ENCODE data around the gene CFL1. TPM values are rescaled to one million over a fixed set of nuclear protein-coding genes. Genes with fewer than 3 reads are reported as not detected.

Gene CFL1
- total and polyA plus RNA-seq, 2 experiments from 2014 or later, result 1,393 to 2,124 TPM

DNA sequence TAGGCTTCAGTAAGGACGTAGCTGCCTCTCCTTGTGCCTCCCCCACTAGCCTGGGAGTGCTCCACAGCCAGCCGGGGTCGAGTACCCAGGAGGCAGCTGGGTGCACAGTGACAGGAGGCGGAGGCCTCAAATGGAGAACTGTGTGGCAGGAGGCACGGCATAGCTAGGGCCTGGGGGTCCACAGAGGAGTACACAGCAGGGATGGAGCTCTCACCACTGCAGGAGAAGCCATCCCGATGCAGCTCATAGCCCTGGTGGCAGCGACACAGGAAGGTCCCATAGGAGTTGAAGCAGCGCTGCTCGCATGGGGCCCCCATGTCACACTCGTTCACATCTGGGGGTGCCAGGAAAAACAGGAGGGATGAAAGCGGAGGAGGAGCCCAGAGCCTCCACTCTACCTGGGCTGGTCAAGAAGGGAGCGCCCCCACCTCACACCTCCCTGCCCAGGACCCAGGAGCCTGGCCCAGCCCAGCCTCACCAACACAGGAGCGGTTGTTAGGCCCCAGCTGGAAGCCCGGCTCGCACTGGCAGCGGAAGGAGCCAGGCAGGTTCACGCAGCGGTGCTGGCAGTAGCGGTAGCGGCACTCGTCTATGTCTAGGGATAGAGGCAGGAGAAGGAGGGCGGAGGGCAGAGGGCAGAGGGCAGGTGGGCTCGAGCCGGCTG, 11.8 kb upstream of the CFL1 start:
- no peaks in the 10 kb centered on the region for H3K9me2 ChIP-seq (ENCODE audit: insufficient read depth)
- no peak overlapping the region for H3K4me3 ChIP-seq
- peaks cover 9% of the 10 kb centered on the region; the same call in 2 of the 3 replicates for H3K36me3 Mint-ChIP-seq (ENCODE audit: low read depth)
- H3K36me3 ChIP-seq (ENCODE audit: insufficient read depth), result no peaks in the 10 kb centered on the region; the same call in 1 of the 2 replicates
- H3K4me3 Mint-ChIP-seq, result no peak overlapping the region
- H3F3A ChIP-seq (replicated peaks; ENCODE audit: low read depth), result peaks cover 9% of the 10 kb centered on the region; the same call in 1 of the 2 replicates
- DNase-seq (ENCODE audit: low spot score) (no peak), ATAC-seq (no peak)
- no peaks in the 10 kb centered on the region; the same call in 1 of the 2 replicates for H3K4me1 ChIP-seq (ENCODE audit: insufficient read depth)
- no peak overlapping the region for H2AFZ ChIP-seq
- no peak overlapping the region for H3K27ac Mint-ChIP-seq
- no peaks in the 10 kb centered on the region for H3K79me2 ChIP-seq (replicated peaks; ENCODE audit: insufficient read depth)
- peaks cover 8% of the 10 kb centered on the region for H3K4me1 Mint-ChIP-seq
- TF ChIP-seq, protein P1, sequence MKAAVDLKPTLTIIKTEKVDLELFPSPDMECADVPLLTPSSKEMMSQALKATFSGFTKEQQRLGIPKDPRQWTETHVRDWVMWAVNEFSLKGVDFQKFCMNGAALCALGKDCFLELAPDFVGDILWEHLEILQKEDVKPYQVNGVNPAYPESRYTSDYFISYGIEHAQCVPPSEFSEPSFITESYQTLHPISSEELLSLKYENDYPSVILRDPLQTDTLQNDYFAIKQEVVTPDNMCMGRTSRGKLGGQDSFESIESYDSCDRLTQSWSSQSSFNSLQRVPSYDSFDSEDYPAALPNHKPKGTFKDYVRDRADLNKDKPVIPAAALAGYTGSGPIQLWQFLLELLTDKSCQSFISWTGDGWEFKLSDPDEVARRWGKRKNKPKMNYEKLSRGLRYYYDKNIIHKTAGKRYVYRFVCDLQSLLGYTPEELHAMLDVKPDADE (IDR thresholded peaks at IDR 0.05), result no peak
- TF ChIP-seq EZH2 (IDR thresholded peaks at IDR 0.05; ENCODE audit: low read depth, unreplicated experiment) (no peak), ZNF331 (CRISPR knock-in tag; IDR thresholded peaks at IDR 0.05; ENCODE audit: low read depth) (no peak), CREB1 (CRISPR knock-in tag; IDR thresholded peaks at IDR 0.05; ENCODE audit: low read depth) (no peak), STAT1 (IDR thresholded peaks at IDR 0.05; ENCODE audit: unreplicated experiment) (no peak), ZNF114 (CRISPR knock-in tag; IDR thresholded peaks at IDR 0.05) (no peak), NANOG (IDR thresholded peaks at IDR 0.05; ENCODE audit: borderline replicate concordance) (no peak), POLR2AphosphoS5 (IDR thresholded peaks at IDR 0.05; ENCODE audit: low read depth) (no peak), EZH2phosphoT487 (IDR thresholded peaks at IDR 0.05; ENCODE audit: unreplicated experiment) (no peak), JUNB (IDR thresholded peaks at IDR 0.05; ENCODE audit: unreplicated experiment) (no peak)
- TF ChIP-seq, protein P2, sequence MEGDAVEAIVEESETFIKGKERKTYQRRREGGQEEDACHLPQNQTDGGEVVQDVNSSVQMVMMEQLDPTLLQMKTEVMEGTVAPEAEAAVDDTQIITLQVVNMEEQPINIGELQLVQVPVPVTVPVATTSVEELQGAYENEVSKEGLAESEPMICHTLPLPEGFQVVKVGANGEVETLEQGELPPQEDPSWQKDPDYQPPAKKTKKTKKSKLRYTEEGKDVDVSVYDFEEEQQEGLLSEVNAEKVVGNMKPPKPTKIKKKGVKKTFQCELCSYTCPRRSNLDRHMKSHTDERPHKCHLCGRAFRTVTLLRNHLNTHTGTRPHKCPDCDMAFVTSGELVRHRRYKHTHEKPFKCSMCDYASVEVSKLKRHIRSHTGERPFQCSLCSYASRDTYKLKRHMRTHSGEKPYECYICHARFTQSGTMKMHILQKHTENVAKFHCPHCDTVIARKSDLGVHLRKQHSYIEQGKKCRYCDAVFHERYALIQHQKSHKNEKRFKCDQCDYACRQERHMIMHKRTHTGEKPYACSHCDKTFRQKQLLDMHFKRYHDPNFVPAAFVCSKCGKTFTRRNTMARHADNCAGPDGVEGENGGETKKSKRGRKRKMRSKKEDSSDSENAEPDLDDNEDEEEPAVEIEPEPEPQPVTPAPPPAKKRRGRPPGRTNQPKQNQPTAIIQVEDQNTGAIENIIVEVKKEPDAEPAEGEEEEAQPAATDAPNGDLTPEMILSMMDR (conservative IDR thresholded peaks at IDR 0.05; ENCODE audit: low read depth in 2 of 2), result no peak
- TF ChIP-seq, protein P3, sequence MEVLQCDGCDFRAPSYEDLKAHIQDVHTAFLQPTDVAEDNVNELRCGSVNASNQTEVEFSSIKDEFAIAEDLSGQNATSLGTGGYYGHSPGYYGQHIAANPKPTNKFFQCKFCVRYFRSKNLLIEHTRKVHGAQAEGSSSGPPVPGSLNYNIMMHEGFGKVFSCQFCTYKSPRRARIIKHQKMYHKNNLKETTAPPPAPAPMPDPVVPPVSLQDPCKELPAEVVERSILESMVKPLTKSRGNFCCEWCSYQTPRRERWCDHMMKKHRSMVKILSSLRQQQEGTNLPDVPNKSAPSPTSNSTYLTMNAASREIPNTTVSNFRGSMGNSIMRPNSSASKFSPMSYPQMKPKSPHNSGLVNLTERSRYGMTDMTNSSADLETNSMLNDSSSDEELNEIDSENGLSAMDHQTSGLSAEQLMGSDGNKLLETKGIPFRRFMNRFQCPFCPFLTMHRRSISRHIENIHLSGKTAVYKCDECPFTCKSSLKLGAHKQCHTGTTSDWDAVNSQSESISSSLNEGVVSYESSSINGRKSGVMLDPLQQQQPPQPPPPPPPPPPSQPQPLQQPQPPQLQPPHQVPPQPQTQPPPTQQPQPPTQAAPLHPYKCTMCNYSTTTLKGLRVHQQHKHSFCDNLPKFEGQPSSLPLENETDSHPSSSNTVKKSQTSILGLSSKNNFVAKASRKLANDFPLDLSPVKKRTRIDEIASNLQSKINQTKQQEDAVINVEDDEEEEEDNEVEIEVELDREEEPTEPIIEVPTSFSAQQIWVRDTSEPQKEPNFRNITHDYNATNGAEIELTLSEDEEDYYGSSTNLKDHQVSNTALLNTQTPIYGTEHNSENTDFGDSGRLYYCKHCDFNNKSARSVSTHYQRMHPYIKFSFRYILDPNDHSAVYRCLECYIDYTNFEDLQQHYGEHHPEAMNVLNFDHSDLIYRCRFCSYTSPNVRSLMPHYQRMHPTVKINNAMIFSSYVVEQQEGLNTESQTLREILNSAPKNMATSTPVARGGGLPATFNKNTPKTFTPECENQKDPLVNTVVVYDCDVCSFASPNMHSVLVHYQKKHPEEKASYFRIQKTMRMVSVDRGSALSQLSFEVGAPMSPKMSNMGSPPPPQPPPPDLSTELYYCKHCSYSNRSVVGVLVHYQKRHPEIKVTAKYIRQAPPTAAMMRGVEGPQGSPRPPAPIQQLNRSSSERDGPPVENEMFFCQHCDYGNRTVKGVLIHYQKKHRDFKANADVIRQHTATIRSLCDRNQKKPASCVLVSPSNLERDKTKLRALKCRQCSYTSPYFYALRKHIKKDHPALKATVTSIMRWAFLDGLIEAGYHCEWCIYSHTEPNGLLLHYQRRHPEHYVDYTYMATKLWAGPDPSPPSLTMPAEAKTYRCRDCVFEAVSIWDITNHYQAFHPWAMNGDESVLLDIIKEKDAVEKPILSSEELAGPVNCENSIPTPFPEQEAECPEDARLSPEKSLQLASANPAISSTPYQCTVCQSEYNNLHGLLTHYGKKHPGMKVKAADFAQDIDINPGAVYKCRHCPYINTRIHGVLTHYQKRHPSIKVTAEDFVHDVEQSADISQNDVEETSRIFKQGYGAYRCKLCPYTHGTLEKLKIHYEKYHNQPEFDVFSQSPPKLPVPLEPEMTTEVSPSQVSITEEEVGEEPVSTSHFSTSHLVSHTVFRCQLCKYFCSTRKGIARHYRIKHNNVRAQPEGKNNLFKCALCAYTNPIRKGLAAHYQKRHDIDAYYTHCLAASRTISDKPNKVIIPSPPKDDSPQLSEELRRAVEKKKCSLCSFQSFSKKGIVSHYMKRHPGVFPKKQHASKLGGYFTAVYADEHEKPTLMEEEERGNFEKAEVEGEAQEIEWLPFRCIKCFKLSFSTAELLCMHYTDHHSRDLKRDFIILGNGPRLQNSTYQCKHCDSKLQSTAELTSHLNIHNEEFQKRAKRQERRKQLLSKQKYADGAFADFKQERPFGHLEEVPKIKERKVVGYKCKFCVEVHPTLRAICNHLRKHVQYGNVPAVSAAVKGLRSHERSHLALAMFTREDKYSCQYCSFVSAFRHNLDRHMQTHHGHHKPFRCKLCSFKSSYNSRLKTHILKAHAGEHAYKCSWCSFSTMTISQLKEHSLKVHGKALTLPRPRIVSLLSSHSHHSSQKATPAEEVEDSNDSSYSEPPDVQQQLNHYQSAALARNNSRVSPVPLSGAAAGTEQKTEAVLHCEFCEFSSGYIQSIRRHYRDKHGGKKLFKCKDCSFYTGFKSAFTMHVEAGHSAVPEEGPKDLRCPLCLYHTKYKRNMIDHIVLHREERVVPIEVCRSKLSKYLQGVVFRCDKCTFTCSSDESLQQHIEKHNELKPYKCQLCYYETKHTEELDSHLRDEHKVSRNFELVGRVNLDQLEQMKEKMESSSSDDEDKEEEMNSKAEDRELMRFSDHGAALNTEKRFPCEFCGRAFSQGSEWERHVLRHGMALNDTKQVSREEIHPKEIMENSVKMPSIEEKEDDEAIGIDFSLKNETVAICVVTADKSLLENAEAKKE (CRISPR knock-in tag; IDR thresholded peaks at IDR 0.05), result no peak
- TF ChIP-seq, protein P4, sequence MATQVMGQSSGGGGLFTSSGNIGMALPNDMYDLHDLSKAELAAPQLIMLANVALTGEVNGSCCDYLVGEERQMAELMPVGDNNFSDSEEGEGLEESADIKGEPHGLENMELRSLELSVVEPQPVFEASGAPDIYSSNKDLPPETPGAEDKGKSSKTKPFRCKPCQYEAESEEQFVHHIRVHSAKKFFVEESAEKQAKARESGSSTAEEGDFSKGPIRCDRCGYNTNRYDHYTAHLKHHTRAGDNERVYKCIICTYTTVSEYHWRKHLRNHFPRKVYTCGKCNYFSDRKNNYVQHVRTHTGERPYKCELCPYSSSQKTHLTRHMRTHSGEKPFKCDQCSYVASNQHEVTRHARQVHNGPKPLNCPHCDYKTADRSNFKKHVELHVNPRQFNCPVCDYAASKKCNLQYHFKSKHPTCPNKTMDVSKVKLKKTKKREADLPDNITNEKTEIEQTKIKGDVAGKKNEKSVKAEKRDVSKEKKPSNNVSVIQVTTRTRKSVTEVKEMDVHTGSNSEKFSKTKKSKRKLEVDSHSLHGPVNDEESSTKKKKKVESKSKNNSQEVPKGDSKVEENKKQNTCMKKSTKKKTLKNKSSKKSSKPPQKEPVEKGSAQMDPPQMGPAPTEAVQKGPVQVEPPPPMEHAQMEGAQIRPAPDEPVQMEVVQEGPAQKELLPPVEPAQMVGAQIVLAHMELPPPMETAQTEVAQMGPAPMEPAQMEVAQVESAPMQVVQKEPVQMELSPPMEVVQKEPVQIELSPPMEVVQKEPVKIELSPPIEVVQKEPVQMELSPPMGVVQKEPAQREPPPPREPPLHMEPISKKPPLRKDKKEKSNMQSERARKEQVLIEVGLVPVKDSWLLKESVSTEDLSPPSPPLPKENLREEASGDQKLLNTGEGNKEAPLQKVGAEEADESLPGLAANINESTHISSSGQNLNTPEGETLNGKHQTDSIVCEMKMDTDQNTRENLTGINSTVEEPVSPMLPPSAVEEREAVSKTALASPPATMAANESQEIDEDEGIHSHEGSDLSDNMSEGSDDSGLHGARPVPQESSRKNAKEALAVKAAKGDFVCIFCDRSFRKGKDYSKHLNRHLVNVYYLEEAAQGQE (IDR thresholded peaks at IDR 0.05; ENCODE audit: unreplicated experiment), result no peak
- no peak overlapping the region for H3K4me2 ChIP-seq
- no peak overlapping the region for H3K27ac ChIP-seq (ENCODE audit: low read depth)
- no peaks in the 10 kb centered on the region; the same call in 2 of the 3 replicates for H3K9me3 Mint-ChIP-seq
- no peaks in the 10 kb centered on the region; the same call in 1 of the 2 replicates for H4K20me1 ChIP-seq (replicated peaks; ENCODE audit: insufficient read depth)
- H3K27me3 ChIP-seq (ENCODE audit: insufficient read depth), result peaks cover 29% of the 10 kb centered on the region
- peaks cover 43% of the 10 kb centered on the region for H3K27me3 Mint-ChIP-seq (ENCODE audit: insufficient read depth, low read depth, poor library complexity)

Data from GM23338 (cell line).